ENCODE measurements around the gene CNR2.

CNR2 gene

DNA sequence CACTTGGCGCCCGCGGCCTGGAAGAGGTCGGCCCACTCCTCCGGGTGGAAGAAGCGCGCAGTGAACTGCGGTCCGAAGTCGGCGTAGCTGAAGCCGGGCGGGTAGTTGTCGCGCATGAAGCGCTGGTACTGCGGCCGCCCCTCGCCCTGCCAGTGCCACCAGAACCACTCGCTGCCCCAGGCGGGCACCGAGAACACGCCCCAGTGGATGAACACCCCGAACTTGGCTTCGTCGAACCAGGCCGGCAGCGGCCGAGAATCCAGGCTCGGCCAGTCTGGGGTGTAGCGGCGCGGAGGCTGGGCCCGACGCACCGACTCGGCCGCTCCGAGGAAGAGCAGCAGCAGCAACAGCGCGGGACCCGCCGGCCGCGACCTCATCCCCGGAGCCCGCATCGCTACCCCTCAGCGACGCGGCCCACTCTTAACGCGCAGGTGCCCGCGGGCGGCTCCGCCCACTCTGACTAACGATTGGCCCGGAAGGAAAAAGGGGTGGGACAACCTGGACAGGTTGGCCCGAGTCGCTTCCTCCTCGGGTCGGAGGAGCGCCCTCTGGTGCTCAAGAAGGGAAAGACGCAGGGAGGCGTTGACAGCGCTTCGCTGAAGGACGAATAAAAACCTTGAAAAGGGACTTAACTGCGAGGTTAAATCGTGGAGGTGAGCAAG, 45.1 kb downstream of the CNR2 start, which contains the start of gene FUCA1:
Gene FUCA1, minus strand, starts transcription at position 396 of the 662 bp plus-strand sequence. Its CDS starts 4 bp downstream, at position 392.
- H2AFZ ChIP-seq (ENCODE audit: low read depth, low read length), result peak within 1 kb of the TSS; percentile 96
- DNase-seq (peak; percentile 88), ATAC-seq (ENCODE audit: insufficient read depth, low read depth) (peak; percentile 96)
- H4K20me1 ChIP-seq (ENCODE audit: insufficient read depth, low read length), result no peaks in the 10 kb centered on the region
- H3K79me2 ChIP-seq (ENCODE audit: insufficient read depth, low read length), result no peaks in the 10 kb centered on the region
- peak within 1 kb of the TSS; percentile 19 to 68; a peak in 3 of 4 replicates for H3K4me3 ChIP-seq (ENCODE audit: low read depth in 1 of 2, low read length in 2 of 2)
- no peaks in the 10 kb centered on the region for H3K36me3 ChIP-seq (ENCODE audit: insufficient read depth, low read length)
- peak within 1 kb of the TSS; percentile 44 for H3K27ac ChIP-seq (ENCODE audit: low read length)
- H3K4me2 ChIP-seq (ENCODE audit: insufficient read depth, low read length), result peak within 1 kb of the TSS; percentile 94
- peaks cover 18% of the 10 kb centered on the region for H3K27me3 ChIP-seq (ENCODE audit: insufficient read depth, low read length, poor library complexity)
- H3K9me3 ChIP-seq (ENCODE audit: insufficient read depth, low read length, severe bottlenecking), result no peaks in the 10 kb centered on the region
- peak within 1 kb of the TSS; percentile 59 for H3K9ac ChIP-seq (ENCODE audit: low read depth, low read length)
- peaks cover 24% of the 10 kb centered on the region for H3K4me1 ChIP-seq (ENCODE audit: insufficient read depth, low read length)
- TF ChIP-seq, protein P1, sequence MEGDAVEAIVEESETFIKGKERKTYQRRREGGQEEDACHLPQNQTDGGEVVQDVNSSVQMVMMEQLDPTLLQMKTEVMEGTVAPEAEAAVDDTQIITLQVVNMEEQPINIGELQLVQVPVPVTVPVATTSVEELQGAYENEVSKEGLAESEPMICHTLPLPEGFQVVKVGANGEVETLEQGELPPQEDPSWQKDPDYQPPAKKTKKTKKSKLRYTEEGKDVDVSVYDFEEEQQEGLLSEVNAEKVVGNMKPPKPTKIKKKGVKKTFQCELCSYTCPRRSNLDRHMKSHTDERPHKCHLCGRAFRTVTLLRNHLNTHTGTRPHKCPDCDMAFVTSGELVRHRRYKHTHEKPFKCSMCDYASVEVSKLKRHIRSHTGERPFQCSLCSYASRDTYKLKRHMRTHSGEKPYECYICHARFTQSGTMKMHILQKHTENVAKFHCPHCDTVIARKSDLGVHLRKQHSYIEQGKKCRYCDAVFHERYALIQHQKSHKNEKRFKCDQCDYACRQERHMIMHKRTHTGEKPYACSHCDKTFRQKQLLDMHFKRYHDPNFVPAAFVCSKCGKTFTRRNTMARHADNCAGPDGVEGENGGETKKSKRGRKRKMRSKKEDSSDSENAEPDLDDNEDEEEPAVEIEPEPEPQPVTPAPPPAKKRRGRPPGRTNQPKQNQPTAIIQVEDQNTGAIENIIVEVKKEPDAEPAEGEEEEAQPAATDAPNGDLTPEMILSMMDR (IDR thresholded peaks at IDR 0.05; ENCODE audit: borderline replicate concordance, extremely low read depth, low read length, poor library complexity, severe bottlenecking), result peak; percentile 97
- no peak for TF ChIP-seq EZH2 (IDR thresholded peaks at IDR 0.05; ENCODE audit: borderline replicate concordance, low read depth, low read length, severe bottlenecking)

DNA sequence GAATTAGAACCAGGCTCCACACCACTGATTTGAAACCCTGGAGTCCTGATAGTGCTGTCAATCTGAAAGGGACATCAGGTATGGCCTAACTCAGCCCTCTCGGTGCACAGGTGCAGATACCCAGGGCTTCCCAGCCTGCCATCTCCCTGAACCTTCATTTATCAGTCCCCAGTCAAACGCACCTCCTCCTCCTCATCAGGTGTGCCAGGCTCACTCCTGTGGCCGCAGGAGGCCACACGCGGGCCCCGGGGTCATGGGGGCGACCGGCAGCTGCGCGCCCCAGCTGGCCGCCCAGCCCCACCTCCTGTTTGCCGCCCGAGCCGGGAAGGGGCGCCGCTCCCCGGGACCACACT, 45.6 kb downstream of the CNR2 start:
- DNase-seq, result no peak
- Histone ChIP-seq H3K27me3 (ENCODE audit: insufficient read depth, low read length, poor library complexity) (peaks cover 18% of the 10 kb centered on the region), H3K36me3 (ENCODE audit: insufficient read depth, low read length) (no peaks in the 10 kb centered on the region), H3K4me3 (ENCODE audit: low read depth in 1 of 2, low read length in 2 of 2) (peak overlapping the region; percentile 19 to 68; a peak in 3 of 4 replicates), H2AFZ (ENCODE audit: low read depth, low read length) (peak overlapping the region; percentile 96), H3K9me3 (ENCODE audit: insufficient read depth, low read length, severe bottlenecking) (no peaks in the 10 kb centered on the region), H3K27ac (ENCODE audit: low read length) (no peak overlapping the region), H3K79me2 (ENCODE audit: insufficient read depth, low read length) (no peaks in the 10 kb centered on the region), H3K4me1 (ENCODE audit: insufficient read depth, low read length) (peaks cover 24% of the 10 kb centered on the region), H3K4me2 (ENCODE audit: insufficient read depth, low read length) (peak overlapping the region; percentile 94), H3K9ac (ENCODE audit: low read depth, low read length) (peak overlapping the region; percentile 59; the same call in 1 of the 2 replicates), H4K20me1 (ENCODE audit: insufficient read depth, low read length) (no peaks in the 10 kb centered on the region)
- ATAC-seq (ENCODE audit: insufficient read depth, low read depth), result no peak
- TF ChIP-seq, protein P1 (IDR thresholded peaks at IDR 0.05; ENCODE audit: borderline replicate concordance, extremely low read depth, low read length, poor library complexity, severe bottlenecking), result no peak
- no peak for TF ChIP-seq EZH2 (IDR thresholded peaks at IDR 0.05; ENCODE audit: borderline replicate concordance, low read depth, low read length, severe bottlenecking)

DNA sequence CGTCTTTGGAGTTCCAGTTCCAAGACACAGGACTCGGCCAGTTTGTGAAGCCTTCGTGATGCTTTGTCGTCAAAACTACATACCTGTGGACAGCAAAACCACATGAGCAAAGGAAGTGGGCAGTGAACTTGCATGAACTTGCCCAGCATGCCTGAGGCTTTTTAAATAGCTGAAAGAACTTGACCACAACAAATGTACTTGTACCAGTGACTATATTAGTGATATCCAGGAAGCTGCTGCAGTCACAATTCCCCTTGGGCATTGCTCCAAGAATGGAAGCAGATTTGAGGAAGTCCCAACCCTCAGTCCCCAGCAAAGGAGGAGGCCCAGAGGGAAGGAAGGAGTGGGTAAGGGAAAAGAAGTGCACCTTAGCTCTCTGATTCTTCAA, 47.6 kb downstream of the CNR2 start:
- Histone ChIP-seq H3K36me3 (ENCODE audit: insufficient read depth, low read length) (no peaks in the 10 kb centered on the region), H3K27me3 (ENCODE audit: insufficient read depth, low read length, poor library complexity) (peaks cover 18% of the 10 kb centered on the region), H3K4me3 (ENCODE audit: low read depth in 1 of 2, low read length in 2 of 2) (no peak overlapping the region), H3K9ac (ENCODE audit: low read depth, low read length) (no peak overlapping the region), H4K20me1 (ENCODE audit: insufficient read depth, low read length) (no peaks in the 10 kb centered on the region), H2AFZ (ENCODE audit: low read depth, low read length) (no peak overlapping the region), H3K79me2 (ENCODE audit: insufficient read depth, low read length) (no peaks in the 10 kb centered on the region), H3K9me3 (ENCODE audit: insufficient read depth, low read length, severe bottlenecking) (no peaks in the 10 kb centered on the region), H3K27ac (ENCODE audit: low read length) (no peak overlapping the region), H3K4me1 (ENCODE audit: insufficient read depth, low read length) (peaks cover 24% of the 10 kb centered on the region), H3K4me2 (ENCODE audit: insufficient read depth, low read length) (no peak overlapping the region)
- TF ChIP-seq, protein P1 (IDR thresholded peaks at IDR 0.05; ENCODE audit: borderline replicate concordance, extremely low read depth, low read length, poor library complexity, severe bottlenecking), result no peak
- no peak for TF ChIP-seq EZH2 (IDR thresholded peaks at IDR 0.05; ENCODE audit: borderline replicate concordance, low read depth, low read length, severe bottlenecking)
- ATAC-seq (ENCODE audit: insufficient read depth, low read depth), result no peak
- DNase-seq, result no peak
